DMS 273 (cell line): ENCODE data around the gene STIMATE.

ENCODE experiments used
- DNase-seq: peaks from one replicate; lab custom pipeline; 2025; ENCODE audit not compliant: unreplicated experiment; lab: John Stamatoyannopoulos, UW

STIMATE gene

GRCh38 chr3:52793702-52794611 lies 103.4 kb downstream of the STIMATE start:
- peak; percentile 9 for DNase-seq

- peak; percentile 90 for DNase-seq
Measured at GRCh38 chr3:52792961-52793695, 104.2 kb downstream of the STIMATE start.

DNA sequence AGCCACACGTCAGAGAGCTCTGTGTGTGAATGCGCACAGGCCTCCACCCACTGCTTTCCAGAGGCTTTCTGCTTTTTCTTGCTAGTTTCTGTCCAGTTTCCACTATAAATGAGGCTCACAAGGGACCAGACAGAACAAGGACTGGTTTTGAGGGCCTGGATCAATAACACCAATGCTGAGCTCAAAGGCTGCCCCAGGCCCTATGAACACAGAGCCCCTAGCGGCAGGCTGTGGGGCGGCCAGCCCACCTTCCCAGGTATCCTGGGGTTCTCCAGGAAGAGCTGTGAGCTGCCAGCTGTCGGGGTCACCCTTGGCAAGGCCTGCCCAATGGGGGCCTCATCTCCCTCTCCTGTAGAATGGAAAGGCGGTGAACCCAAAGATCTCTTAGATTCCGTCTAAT lies 104.9 kb downstream of the STIMATE start:
- no peak for DNase-seq

DNA sequence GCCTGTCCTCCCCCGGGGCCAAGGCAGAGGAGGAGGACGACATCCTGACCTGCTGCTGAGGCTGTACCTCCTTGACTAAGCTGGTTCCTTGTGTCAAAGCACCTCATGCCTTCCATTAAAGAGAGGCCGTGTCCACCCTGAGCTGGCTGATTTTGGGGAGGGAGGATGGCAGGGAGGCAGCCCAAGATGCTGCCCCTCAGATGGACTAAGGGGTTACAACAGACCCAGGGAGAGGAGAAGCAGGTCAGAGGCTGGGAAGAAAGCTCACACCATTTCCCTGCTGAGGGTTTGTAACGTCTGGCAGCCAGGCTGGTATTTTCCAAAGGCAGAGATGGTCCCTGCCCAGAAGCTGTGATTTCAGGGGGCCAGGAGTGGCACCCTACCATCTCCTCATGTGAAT lies 105.4 kb downstream of the STIMATE start:
- DNase-seq, result no peak

DNA sequence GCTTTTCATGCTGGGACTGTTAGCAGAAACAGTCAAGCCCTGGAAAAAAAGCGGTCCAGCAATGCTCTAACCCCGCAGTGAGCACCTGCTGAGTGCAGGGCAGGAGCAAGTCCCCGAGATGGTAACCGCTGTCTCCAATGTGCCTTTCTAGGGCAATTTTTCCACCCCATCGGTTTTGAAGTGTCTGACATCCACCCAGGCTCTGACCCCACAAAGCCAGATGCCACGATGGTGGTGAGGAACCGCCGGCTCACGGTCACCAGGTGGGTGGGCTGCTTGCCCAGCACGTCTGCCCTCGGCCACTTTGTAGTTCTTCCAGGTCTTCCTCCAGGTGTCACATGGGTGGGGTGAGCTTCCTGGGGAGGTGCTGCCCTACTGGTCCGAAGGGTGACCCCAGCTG lies 106.0 kb downstream of the STIMATE start:
- DNase-seq, result no peak

GRCh38 chr3:52790741-52791140 lies 106.6 kb downstream of the STIMATE start:
- no peak for DNase-seq

- no peak for DNase-seq
Measured at GRCh38 chr3:52790337-52790736, 107.0 kb downstream of the STIMATE start.

GRCh38 chr3:52789746-52790040 lies 107.7 kb downstream of the STIMATE start:
- DNase-seq, result no peak

- DNase-seq, result no peak
Measured at GRCh38 chr3:52788890-52789745, 108.2 kb downstream of the STIMATE start.

DNA sequence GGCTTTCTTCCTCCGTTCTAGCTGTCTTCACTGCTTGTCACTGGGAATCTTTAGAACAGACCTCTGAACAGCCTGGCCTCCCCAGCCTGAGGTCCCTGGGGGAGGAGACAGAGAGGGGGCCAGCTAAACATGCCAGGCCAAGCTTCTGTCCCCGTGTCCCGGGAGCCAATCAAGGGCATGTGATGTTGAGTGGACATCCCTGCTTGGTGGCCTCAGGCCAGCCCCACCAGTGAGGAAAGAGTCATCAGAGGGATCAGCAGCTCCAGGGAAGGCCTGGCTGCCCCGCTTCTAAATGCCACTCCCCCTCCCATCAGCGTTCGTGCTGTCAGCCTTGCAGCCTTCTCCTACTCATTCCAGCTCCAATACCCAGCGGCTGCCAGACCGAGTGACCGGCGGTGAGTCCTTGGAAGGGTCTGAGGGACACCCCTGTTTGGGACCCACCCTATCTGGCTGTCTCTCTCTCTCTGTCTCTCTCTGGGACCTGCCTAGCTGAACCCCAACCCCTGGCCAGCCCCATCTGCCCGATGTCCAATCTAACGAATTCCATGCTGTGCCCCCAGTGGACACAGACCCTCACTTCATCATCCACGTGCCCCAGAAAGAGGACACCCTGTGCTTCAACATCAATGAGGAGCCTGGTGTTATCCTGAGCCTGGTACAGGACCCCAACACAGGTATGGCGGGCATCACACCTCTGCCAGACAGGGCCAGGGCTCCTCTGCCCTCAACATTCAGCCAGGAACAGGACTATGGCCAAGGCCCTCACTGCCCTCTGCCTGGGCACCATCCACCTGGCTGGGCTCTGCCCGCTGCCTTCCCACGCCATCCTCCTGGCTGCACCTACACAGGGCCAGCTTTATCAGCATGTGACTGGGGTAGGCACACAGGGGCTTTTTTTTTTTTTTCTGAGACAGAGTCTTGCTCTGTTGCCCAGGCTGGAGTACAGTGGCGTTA lies 109.4 kb downstream of the STIMATE start:
- DNase-seq, result no peak

- DNase-seq, result no peak
Measured at GRCh38 chr3:52787246-52787645, 110.1 kb downstream of the STIMATE start.
